Measurements from ENCODE around the gene SEL1L. TPM values are rescaled to one million over a fixed set of nuclear protein-coding genes. Genes with fewer than 3 reads are reported as not detected.

Gene SEL1L
- total RNA-seq, 4 donors from 2014 or later = 46.8 to 63.9 (median 51.0) TPM

GRCh38 chr14:81523016-81523415 is 10.6 kb downstream of the SEL1L start:
- Histone ChIP-seq H3K4me1 (peaks cover 17 to 19% of the 10 kb centered on the region in 2 donors), H3K4me3 (no peak overlapping the region), H3K9me3 (no peaks in the 10 kb centered on the region), H3K27ac (no peak overlapping the region), H3K27me3 (no peaks in the 10 kb centered on the region), H3K36me3 (peaks cover 0 to 37% of the 10 kb centered on the region in 2 donors)
- DNase-seq (no peak), ATAC-seq (no peak)
- no peak for TF ChIP-seq POLR2A (IDR thresholded peaks at IDR 0.05)
- TF ChIP-seq CTCF (IDR thresholded peaks at IDR 0.05 in 4 of 5, conservative IDR thresholded peaks at IDR 0.05 in 1 of 5) = no peak
- intact Hi-C loops (cut with DNase I; ENCODE audit: low total_unique reads) (no loop called here), in situ Hi-C loops (cut with MboI; ENCODE audit: low sequenced_read_pairs in 4 of 4) (no loop called here)

GRCh38 chr14:81521356-81521755 is 12.3 kb downstream of the SEL1L start:
- in situ Hi-C loops (cut with MboI; ENCODE audit: low sequenced_read_pairs in 4 of 4) = no loop called here
- intact Hi-C loops (cut with DNase I; ENCODE audit: low total_unique reads) = no loop called here
- Histone ChIP-seq H3K4me3 (no peak overlapping the region), H3K4me1 (peaks cover 32 to 34% of the 10 kb centered on the region in 2 donors), H3K27me3 (no peaks in the 10 kb centered on the region), H3K36me3 (peaks cover 0 to 32% of the 10 kb centered on the region in 2 donors), H3K27ac (no peak overlapping the region), H3K9me3 (no peaks in the 10 kb centered on the region)
- ATAC-seq (no peak), DNase-seq (no peak)
- no peak for TF ChIP-seq CTCF (IDR thresholded peaks at IDR 0.05 in 4 of 5, conservative IDR thresholded peaks at IDR 0.05 in 1 of 5)
- no peak for TF ChIP-seq POLR2A (IDR thresholded peaks at IDR 0.05)

GRCh38 chr14:81519200-81520011 is 14.2 kb downstream of the SEL1L start:
- intact Hi-C loops (cut with DNase I; ENCODE audit: low total_unique reads) (no loop called here), in situ Hi-C loops (cut with MboI; ENCODE audit: low sequenced_read_pairs in 4 of 4) (no loop called here)
- Histone ChIP-seq H3K36me3 (peaks cover 0 to 14% of the 10 kb centered on the region in 2 donors), H3K4me1 (peaks cover 44 to 46% of the 10 kb centered on the region in 2 donors), H3K9me3 (no peaks in the 10 kb centered on the region), H3K4me3 (no peak overlapping the region), H3K27ac (peak overlapping the region; percentile 63 to 78 (median 70)), H3K27me3 (no peaks in the 10 kb centered on the region)
- no peak for TF ChIP-seq CTCF (IDR thresholded peaks at IDR 0.05 in 4 of 5, conservative IDR thresholded peaks at IDR 0.05 in 1 of 5)
- no peak for TF ChIP-seq POLR2A (IDR thresholded peaks at IDR 0.05)
- DNase-seq (no peak), ATAC-seq (peak in 1 of 2 donors; percentile 21)

GRCh38 chr14:81517798-81518398 is 15.8 kb downstream of the SEL1L start:
- H3K4me3 ChIP-seq = no peak overlapping the region
- peaks cover 0 to 4% of the 10 kb centered on the region in 2 donors for H3K36me3 ChIP-seq
- H3K27ac ChIP-seq = peak overlapping the region; percentile 63 to 78 (median 70)
- ATAC-seq (peak; percentile 88 to 95), DNase-seq (peak; percentile 67 to 69)
- H3K27me3 ChIP-seq = no peaks in the 10 kb centered on the region
- in situ Hi-C loops (cut with MboI; ENCODE audit: low sequenced_read_pairs in 4 of 4) (no loop called here), intact Hi-C loops (cut with DNase I; ENCODE audit: low total_unique reads) (no loop called here)
- peaks cover 44 to 46% of the 10 kb centered on the region in 2 donors for H3K4me1 ChIP-seq
- no peak for TF ChIP-seq POLR2A (IDR thresholded peaks at IDR 0.05)
- TF ChIP-seq CTCF (IDR thresholded peaks at IDR 0.05 in 4 of 5, conservative IDR thresholded peaks at IDR 0.05 in 1 of 5) = no peak
- H3K9me3 ChIP-seq = no peaks in the 10 kb centered on the region

All from gastrocnemius medialis (tissue), 4 donors.